Measurements from ENCODE around the gene ACOT6.
A peak's percentile ranks its signal among the peaks of the same experiment; 100 is the strongest.
"Not testable (repeated sequence)": the region's sequence is repeated elsewhere in the genome, so short reads cannot be mapped to it uniquely, and the experiment has no call there.

Gene ACOT6

GRCh38 chr14:73644531-73645247 lies 32.4 kb downstream of the ACOT6 start, which contains the start of gene DNAL1:
DNAL1 (plus strand) TSS chr14:73644986; CDS start chr14:73645040, 54 bp downstream.
- H3K4me1 ChIP-seq (ENCODE audit: control extremely low read depth in 1 of 4, control insufficient read depth in 4 of 4, insufficient read depth in 4 of 4, low read length in 3 of 4): peaks cover 7 to 16% (median 9%) of the 10 kb centered on the region in 4 experiments
- H3K9me3 ChIP-seq (ENCODE audit: control extremely low read depth in 1 of 5, control insufficient read depth in 4 of 5, insufficient read depth in 2 of 5, low read depth in 1 of 5, low read length in 4 of 5): no peaks in the 10 kb centered on the region
- CTCF ChIA-PET: interaction anchor here (0.6 to 4.7 kb wide), 2 partner anchors 11 to 67 kb away, joined by 3 to 20 read pairs; no protein-coding TSS in a partner anchor
- no peaks in the 10 kb centered on the region for H3K27me3 ChIP-seq (replicated peaks in 2 of 5; ENCODE audit: control insufficient read depth in 4 of 5, insufficient read depth in 5 of 5, low read length in 4 of 5)
- peak; percentile 84 to 89 (median 86) for DNase-seq
- POLR2A ChIA-PET: no interaction called here
- H3K36me3 ChIP-seq (ENCODE audit: control insufficient read depth in 4 of 4, insufficient read depth in 4 of 4, low read length in 3 of 4): no peaks in the 10 kb centered on the region
- WGBS (ENCODE audit: insufficient coverage): 0% methylated on average over 41 of the region's 43 CpGs
- peak within 1 kb of the TSS; percentile 70 to 92 for H3K27ac ChIP-seq (ENCODE audit: insufficient read depth in 1 of 2, low read depth in 1 of 2, low read length in 2 of 2, poor library complexity in 1 of 2, severe bottlenecking in 2 of 2)
- H3K4me3 ChIP-seq (ENCODE audit: control insufficient read depth in 1 of 7, extremely low read depth in 1 of 7, insufficient read depth in 4 of 7, low read depth in 2 of 7, low read length in 6 of 7): peak within 1 kb of the TSS; percentile 86 to 97 (median 88)

- Histone ChIP-seq H3K27me3 (replicated peaks in 2 of 5; ENCODE audit: control insufficient read depth in 4 of 5, insufficient read depth in 5 of 5, low read length in 4 of 5) (no peaks in the 10 kb centered on the region), H3K9me3 (ENCODE audit: control extremely low read depth in 1 of 5, control insufficient read depth in 4 of 5, insufficient read depth in 2 of 5, low read depth in 1 of 5, low read length in 4 of 5) (no peaks in the 10 kb centered on the region), H3K27ac (ENCODE audit: insufficient read depth in 1 of 2, low read depth in 1 of 2, low read length in 2 of 2, poor library complexity in 1 of 2, severe bottlenecking in 2 of 2) (peak overlapping the region; percentile 70 to 92), H3K4me1 (ENCODE audit: control extremely low read depth in 1 of 4, control insufficient read depth in 4 of 4, insufficient read depth in 4 of 4, low read length in 3 of 4) (peaks cover 7 to 16% (median 9%) of the 10 kb centered on the region in 4 experiments), H3K4me3 (ENCODE audit: control insufficient read depth in 1 of 7, extremely low read depth in 1 of 7, insufficient read depth in 4 of 7, low read depth in 2 of 7, low read length in 6 of 7) (peak overlapping the region; percentile 86 to 97 (median 88)), H3K36me3 (ENCODE audit: control insufficient read depth in 4 of 4, insufficient read depth in 4 of 4, low read length in 3 of 4) (no peaks in the 10 kb centered on the region)
- DNase-seq: no peak
- ChIA-PET POLR2A (no interaction called here), CTCF (interaction anchor here (0.6 to 4.7 kb wide), 3 partner anchors 11 to 142 kb away, joined by 3 to 20 read pairs (median 4); no protein-coding TSS in a partner anchor)
- WGBS (ENCODE audit: insufficient coverage): 0% methylated on average over 4 of the region's 7 CpGs
Measured at GRCh38 chr14:73645248-73645610, 32.9 kb downstream of the ACOT6 start.

GRCh38 chr14:73651005-73651404 lies 38.7 kb downstream of the ACOT6 start:
- no peaks in the 10 kb centered on the region for H3K4me1 ChIP-seq (ENCODE audit: control extremely low read depth in 1 of 4, control insufficient read depth in 4 of 4, insufficient read depth in 4 of 4, low read length in 3 of 4)
- peaks cover 0 to 7% (median 2%) of the 10 kb centered on the region in 4 experiments for H3K36me3 ChIP-seq (ENCODE audit: control insufficient read depth in 4 of 4, insufficient read depth in 4 of 4, low read length in 3 of 4)
- ChIA-PET POLR2A (no interaction called here), CTCF (interaction anchor here (1.8 kb wide), 1 partner anchor 18 kb away, joined by 5 read pairs; no protein-coding TSS in a partner anchor)
- no peaks in the 10 kb centered on the region for H3K27me3 ChIP-seq (replicated peaks in 2 of 5; ENCODE audit: control insufficient read depth in 4 of 5, insufficient read depth in 5 of 5, low read length in 4 of 5)
- H3K9me3 ChIP-seq (ENCODE audit: control extremely low read depth in 1 of 5, control insufficient read depth in 4 of 5, insufficient read depth in 2 of 5, low read depth in 1 of 5, low read length in 4 of 5): no peaks in the 10 kb centered on the region
- no peak for DNase-seq
- no peak overlapping the region for H3K4me3 ChIP-seq (ENCODE audit: control insufficient read depth in 1 of 7, extremely low read depth in 1 of 7, insufficient read depth in 4 of 7, low read depth in 2 of 7, low read length in 6 of 7)
- H3K27ac ChIP-seq (ENCODE audit: insufficient read depth in 1 of 2, low read depth in 1 of 2, low read length in 2 of 2, poor library complexity in 1 of 2, severe bottlenecking in 2 of 2): no peak overlapping the region

GRCh38 chr14:73655851-73656250 lies 43.5 kb downstream of the ACOT6 start:
- WGBS (ENCODE audit: insufficient coverage): no CpG with 5 or more reads among the region's 1 CpG
- ChIA-PET POLR2A (interaction anchor here (0.6 kb wide), 1 partner anchor 184 kb away, joined by 5 read pairs; no protein-coding TSS in a partner anchor), CTCF (no interaction called here)
- Histone ChIP-seq H3K27ac (ENCODE audit: insufficient read depth in 1 of 2, low read depth in 1 of 2, low read length in 2 of 2, poor library complexity in 1 of 2, severe bottlenecking in 2 of 2) (no peak overlapping the region), H3K4me1 (ENCODE audit: control extremely low read depth in 1 of 4, control insufficient read depth in 4 of 4, insufficient read depth in 4 of 4, low read length in 3 of 4) (no peaks in the 10 kb centered on the region), H3K36me3 (ENCODE audit: control insufficient read depth in 4 of 4, insufficient read depth in 4 of 4, low read length in 3 of 4) (peaks cover 0 to 9% (median 3%) of the 10 kb centered on the region in 4 experiments), H3K4me3 (ENCODE audit: control insufficient read depth in 1 of 7, extremely low read depth in 1 of 7, insufficient read depth in 4 of 7, low read depth in 2 of 7, low read length in 6 of 7) (no peak overlapping the region), H3K9me3 (ENCODE audit: control extremely low read depth in 1 of 5, control insufficient read depth in 4 of 5, insufficient read depth in 2 of 5, low read depth in 1 of 5, low read length in 4 of 5) (no peaks in the 10 kb centered on the region), H3K27me3 (replicated peaks in 2 of 5; ENCODE audit: control insufficient read depth in 4 of 5, insufficient read depth in 5 of 5, low read length in 4 of 5) (no peaks in the 10 kb centered on the region)
- no peak for DNase-seq

- H3K4me1 ChIP-seq (ENCODE audit: control extremely low read depth in 1 of 4, control insufficient read depth in 4 of 4, insufficient read depth in 4 of 4, low read length in 3 of 4); POLR2A ChIA-PET; H3K4me3 ChIP-seq (ENCODE audit: control insufficient read depth in 1 of 7, extremely low read depth in 1 of 7, insufficient read depth in 4 of 7, low read depth in 2 of 7, low read length in 6 of 7); H3K27ac ChIP-seq (ENCODE audit: insufficient read depth in 1 of 2, low read depth in 1 of 2, low read length in 2 of 2, poor library complexity in 1 of 2, severe bottlenecking in 2 of 2); DNase-seq; H3K36me3 ChIP-seq (ENCODE audit: control insufficient read depth in 4 of 4, insufficient read depth in 4 of 4, low read length in 3 of 4); H3K9me3 ChIP-seq (ENCODE audit: control extremely low read depth in 1 of 5, control insufficient read depth in 4 of 5, insufficient read depth in 2 of 5, low read depth in 1 of 5, low read length in 4 of 5); H3K27me3 ChIP-seq (replicated peaks in 2 of 5; ENCODE audit: control insufficient read depth in 4 of 5, insufficient read depth in 5 of 5, low read length in 4 of 5); CTCF ChIA-PET: not testable (repeated sequence)
- 100% methylated on average over 1 of the region's 11 CpGs for WGBS (ENCODE audit: insufficient coverage)
Measured at GRCh38 chr14:73659202-73659601, 46.9 kb downstream of the ACOT6 start.

GRCh38 chr14:73660511-73660910 lies 48.2 kb downstream of the ACOT6 start:
- Histone ChIP-seq H3K4me1 (ENCODE audit: control extremely low read depth in 1 of 4, control insufficient read depth in 4 of 4, insufficient read depth in 4 of 4, low read length in 3 of 4) (no peaks in the 10 kb centered on the region), H3K4me3 (ENCODE audit: control insufficient read depth in 1 of 7, extremely low read depth in 1 of 7, insufficient read depth in 4 of 7, low read depth in 2 of 7, low read length in 6 of 7) (no peak overlapping the region), H3K9me3 (ENCODE audit: control extremely low read depth in 1 of 5, control insufficient read depth in 4 of 5, insufficient read depth in 2 of 5, low read depth in 1 of 5, low read length in 4 of 5) (no peaks in the 10 kb centered on the region), H3K27me3 (replicated peaks in 2 of 5; ENCODE audit: control insufficient read depth in 4 of 5, insufficient read depth in 5 of 5, low read length in 4 of 5) (no peaks in the 10 kb centered on the region), H3K27ac (ENCODE audit: insufficient read depth in 1 of 2, low read depth in 1 of 2, low read length in 2 of 2, poor library complexity in 1 of 2, severe bottlenecking in 2 of 2) (no peak overlapping the region), H3K36me3 (ENCODE audit: control insufficient read depth in 4 of 4, insufficient read depth in 4 of 4, low read length in 3 of 4) (peaks cover 0 to 6% (median 3%) of the 10 kb centered on the region in 4 experiments)
- CTCF ChIA-PET: no interaction called here
- POLR2A ChIA-PET: no interaction called here
- no peak for DNase-seq
- 100% methylated on average over 1 of the region's 2 CpGs for WGBS (ENCODE audit: insufficient coverage)

GRCh38 chr14:73661872-73662271 lies 49.6 kb downstream of the ACOT6 start:
- no CpG with 5 or more reads among the region's 2 CpGs for WGBS (ENCODE audit: insufficient coverage)
- no peaks in the 10 kb centered on the region for H3K27me3 ChIP-seq (replicated peaks in 2 of 5; ENCODE audit: control insufficient read depth in 4 of 5, insufficient read depth in 5 of 5, low read length in 4 of 5)
- DNase-seq: no peak
- CTCF ChIA-PET: interaction anchor here (1.3 kb wide), 1 partner anchor 21 kb away, joined by 3 read pairs; no protein-coding TSS in a partner anchor
- H3K4me1 ChIP-seq (ENCODE audit: control extremely low read depth in 1 of 4, control insufficient read depth in 4 of 4, insufficient read depth in 4 of 4, low read length in 3 of 4): no peaks in the 10 kb centered on the region
- peaks cover 0 to 6% (median 3%) of the 10 kb centered on the region in 4 experiments for H3K36me3 ChIP-seq (ENCODE audit: control insufficient read depth in 4 of 4, insufficient read depth in 4 of 4, low read length in 3 of 4)
- H3K4me3 ChIP-seq (ENCODE audit: control insufficient read depth in 1 of 7, extremely low read depth in 1 of 7, insufficient read depth in 4 of 7, low read depth in 2 of 7, low read length in 6 of 7): no peak overlapping the region
- POLR2A ChIA-PET: interaction anchor here (0.6 kb wide), 1 partner anchor 139 kb away, joined by 3 read pairs; no protein-coding TSS in a partner anchor
- no peak overlapping the region for H3K27ac ChIP-seq (ENCODE audit: insufficient read depth in 1 of 2, low read depth in 1 of 2, low read length in 2 of 2, poor library complexity in 1 of 2, severe bottlenecking in 2 of 2)
- H3K9me3 ChIP-seq (ENCODE audit: control extremely low read depth in 1 of 5, control insufficient read depth in 4 of 5, insufficient read depth in 2 of 5, low read depth in 1 of 5, low read length in 4 of 5): no peaks in the 10 kb centered on the region

All from common myeloid progenitor, CD34-positive (primary cell).